Colonic mucosa (tissue), 4 donors: Measurements from ENCODE around the gene DNAJA2. TPM values are rescaled to one million over a fixed set of nuclear protein-coding genes. Genes with fewer than 3 reads are reported as not detected.

Experiments used
- DNase-seq: peaks from one replicate; pipeline ENCODE4 v3.0.0-alpha.2; 2020
- H3K27ac ChIP-seq: fragments of 200-600 bp; one replicate; pipeline ENCODE4 v1.8.0; 2021
- H3K27me3 ChIP-seq: fragments of 200-600 bp; one replicate; pipeline ENCODE4 v1.8.0; 2021
- H3K36me3 ChIP-seq: fragments of 200-600 bp; one replicate; pipeline ENCODE4 v1.8.0; 2021
- H3K4me1 ChIP-seq: fragments of 200-600 bp; one replicate; pipeline ENCODE4 v1.8.0; 2021; ENCODE audit warnings: mild to moderate bottlenecking
- H3K4me3 ChIP-seq: fragments of 200-600 bp; one replicate; pipeline ENCODE4 v1.8.0; 2021
- H3K9ac ChIP-seq, 2 donors: one replicate each; pipeline ENCODE4 v1.7.0; 2013; ENCODE audit warnings: control low read depth in 2 of 2, low read depth in 2 of 2, low read length in 2 of 2
- H3K9me3 ChIP-seq: fragments of 200-600 bp; one replicate; pipeline ENCODE4 v1.8.0; 2021
- intact Hi-C: fragments of 100-400 bp; cut with DNase I; formaldehyde crosslinking; loops from one replicate; pipeline ENCODE4 v1.14.1; 2022
- total RNA-seq, 2 donors: library from RNA; stranded (reverse); fragmentation: NEBNext Ultra II Directional in 1 of 2; extraction: Animal tissue kit (Norgen Biotek cat#: 25700) in 1 of 2; gene quantifications; one replicate each; pipeline ENCODE4 v1.2.1, GENCODE V29; 2021
- TF ChIP-seq, protein P1 (sequence below): fragments of 200-600 bp; IDR thresholded peaks from one replicate; pipeline ENCODE4 v1.8.0; 2022; ENCODE audit warnings: antibody characterized with exemption, mild to moderate bottlenecking
- donor health status: healthy.
- donor health status: DM: no; HTN: no; CAD: no.
- donor health status: DM: no; HTN: no; CAD: no.

Gene DNAJA2
- total RNA-seq, 2 donors from 2014 or later: 58.2 to 70.4 TPM

DNA sequence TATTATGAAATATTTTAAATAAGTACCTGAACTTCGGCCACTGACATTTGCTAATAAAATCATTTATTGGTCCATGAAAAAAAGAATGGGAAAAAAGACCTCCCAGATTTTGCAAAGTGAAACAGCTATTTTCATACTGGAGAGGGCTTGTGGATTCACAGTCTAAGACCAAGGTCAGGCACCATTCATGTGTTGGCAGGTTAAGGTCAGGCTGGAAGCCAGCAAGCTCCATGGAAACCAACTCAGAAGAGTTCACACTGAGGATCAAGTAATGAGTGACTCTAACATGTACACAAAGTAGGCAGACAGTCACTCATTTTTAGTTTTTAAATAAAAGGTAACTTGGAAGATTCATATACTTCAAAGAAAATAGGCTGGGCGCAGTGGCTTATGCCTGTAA lies 3.4 kb downstream of the DNAJA2 start:
- Histone ChIP-seq H3K4me3 (no peak overlapping the region), H3K4me1 (no peaks in the 10 kb centered on the region), H3K9ac (no peak overlapping the region), H3K9me3 (no peaks in the 10 kb centered on the region), H3K36me3 (peaks cover 31% of the 10 kb centered on the region), H3K27ac (no peak overlapping the region), H3K27me3 (no peaks in the 10 kb centered on the region)
- intact Hi-C loops: no loop called here
- TF ChIP-seq, protein P1, sequence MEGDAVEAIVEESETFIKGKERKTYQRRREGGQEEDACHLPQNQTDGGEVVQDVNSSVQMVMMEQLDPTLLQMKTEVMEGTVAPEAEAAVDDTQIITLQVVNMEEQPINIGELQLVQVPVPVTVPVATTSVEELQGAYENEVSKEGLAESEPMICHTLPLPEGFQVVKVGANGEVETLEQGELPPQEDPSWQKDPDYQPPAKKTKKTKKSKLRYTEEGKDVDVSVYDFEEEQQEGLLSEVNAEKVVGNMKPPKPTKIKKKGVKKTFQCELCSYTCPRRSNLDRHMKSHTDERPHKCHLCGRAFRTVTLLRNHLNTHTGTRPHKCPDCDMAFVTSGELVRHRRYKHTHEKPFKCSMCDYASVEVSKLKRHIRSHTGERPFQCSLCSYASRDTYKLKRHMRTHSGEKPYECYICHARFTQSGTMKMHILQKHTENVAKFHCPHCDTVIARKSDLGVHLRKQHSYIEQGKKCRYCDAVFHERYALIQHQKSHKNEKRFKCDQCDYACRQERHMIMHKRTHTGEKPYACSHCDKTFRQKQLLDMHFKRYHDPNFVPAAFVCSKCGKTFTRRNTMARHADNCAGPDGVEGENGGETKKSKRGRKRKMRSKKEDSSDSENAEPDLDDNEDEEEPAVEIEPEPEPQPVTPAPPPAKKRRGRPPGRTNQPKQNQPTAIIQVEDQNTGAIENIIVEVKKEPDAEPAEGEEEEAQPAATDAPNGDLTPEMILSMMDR: no peak
- DNase-seq: no peak

DNA sequence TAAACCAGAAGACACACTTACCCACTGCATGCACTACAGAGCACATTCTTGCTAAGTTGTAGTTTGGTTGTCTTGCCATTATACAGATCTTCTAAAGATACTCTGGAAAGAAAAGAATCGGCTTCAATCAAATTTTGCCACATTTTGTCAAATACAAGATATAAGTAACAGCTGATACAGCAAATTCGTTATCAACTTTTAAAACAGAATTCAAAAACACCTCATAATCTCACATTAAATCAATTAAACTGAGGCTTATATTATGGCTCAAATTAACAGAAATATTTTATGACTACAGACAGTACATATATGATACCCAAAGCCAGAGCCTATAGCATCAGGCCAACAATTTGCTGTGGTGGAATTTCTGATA lies 5.4 kb downstream of the DNAJA2 start:
- TF ChIP-seq, protein P1: no peak
- Histone ChIP-seq H3K9me3 (no peaks in the 10 kb centered on the region), H3K27me3 (no peaks in the 10 kb centered on the region), H3K36me3 (peaks cover 44% of the 10 kb centered on the region), H3K9ac (no peak overlapping the region), H3K4me1 (no peaks in the 10 kb centered on the region), H3K27ac (no peak overlapping the region), H3K4me3 (no peak overlapping the region)
- no peak for DNase-seq
- intact Hi-C loops: no loop called here

DNA sequence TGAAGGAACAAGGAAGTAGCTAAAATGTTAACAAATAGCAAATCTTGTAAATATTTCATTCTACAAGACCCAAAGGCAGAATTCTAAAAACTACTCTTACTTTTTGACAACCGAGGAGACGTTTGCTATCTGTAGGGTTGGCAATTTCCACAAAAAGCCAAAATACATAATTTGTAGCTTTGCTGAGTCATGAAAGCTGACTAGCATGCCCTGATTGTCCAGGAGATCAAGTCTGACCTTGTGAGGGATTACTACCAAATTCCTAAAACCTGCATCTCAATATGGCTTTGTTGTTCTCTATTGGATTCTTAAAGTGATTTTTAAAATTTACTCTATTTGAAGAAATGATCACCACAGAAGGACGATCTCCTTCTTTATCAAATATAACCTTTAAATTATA lies 10.8 kb downstream of the DNAJA2 start:
- TF ChIP-seq, protein P1: no peak
- intact Hi-C loops: no loop called here
- H3K27ac ChIP-seq: no peak overlapping the region

DNA sequence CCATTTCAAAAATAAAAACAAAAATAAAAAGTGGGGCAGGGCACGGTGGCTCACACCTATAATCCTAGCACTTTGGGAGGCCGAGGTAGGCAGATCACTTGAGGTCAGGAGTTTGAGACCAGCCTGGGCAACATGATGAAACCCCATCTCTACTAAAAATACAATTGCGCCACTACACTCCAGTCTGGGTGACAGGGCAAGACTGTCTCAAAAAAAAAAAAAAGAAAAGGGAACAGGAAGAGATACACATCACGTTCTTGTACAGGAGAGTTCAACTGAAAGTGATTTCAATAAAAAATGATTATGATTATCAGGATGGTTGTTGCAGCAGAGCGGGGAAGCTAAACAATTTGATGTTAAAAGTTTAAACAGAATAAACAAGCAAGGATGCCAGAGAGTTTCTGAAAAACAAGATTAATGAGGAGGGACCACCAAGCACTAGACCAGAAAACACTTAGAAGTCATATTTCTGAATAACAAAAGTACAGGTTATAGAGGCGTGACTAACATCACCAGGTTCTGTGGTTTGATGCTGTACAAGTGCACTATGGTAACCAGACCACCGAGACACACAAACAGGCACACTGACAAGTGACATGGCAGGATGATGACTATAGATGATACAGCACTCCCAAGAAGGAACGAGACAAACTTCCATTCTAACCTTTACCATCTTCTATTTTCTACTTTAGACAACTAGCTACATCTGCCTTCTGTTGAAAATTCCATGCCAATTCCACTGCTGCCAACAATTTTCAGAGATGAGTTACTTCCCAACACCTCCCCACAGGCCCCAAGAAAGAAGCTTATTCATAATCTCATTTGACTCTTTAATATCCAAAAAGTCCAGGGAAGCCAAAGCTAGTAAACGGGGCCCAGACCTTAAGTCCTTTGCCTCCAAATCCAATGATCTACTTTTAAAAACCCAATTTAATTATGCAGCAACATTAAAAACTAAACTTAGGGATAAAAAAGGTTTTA lies 11.8 kb downstream of the DNAJA2 start:
- Histone ChIP-seq H3K27ac (no peak overlapping the region), H3K27me3 (no peaks in the 10 kb centered on the region), H3K9me3 (no peaks in the 10 kb centered on the region), H3K36me3 (peaks cover 29% of the 10 kb centered on the region), H3K4me3 (no peak overlapping the region), H3K9ac (no peak overlapping the region), H3K4me1 (no peaks in the 10 kb centered on the region)
- intact Hi-C loops: no loop called here
- TF ChIP-seq, protein P1: no peak
- no peak for DNase-seq

More for the DNA sequence above, 10.8 kb downstream of the DNAJA2 start:
- H3K9ac ChIP-seq: no peak overlapping the region
- no peaks in the 10 kb centered on the region for H3K27me3 ChIP-seq
- H3K9me3 ChIP-seq: no peaks in the 10 kb centered on the region
- DNase-seq: no peak
- H3K4me1 ChIP-seq: no peaks in the 10 kb centered on the region
- no peak overlapping the region for H3K4me3 ChIP-seq
- peaks cover 39% of the 10 kb centered on the region for H3K36me3 ChIP-seq

DNA sequence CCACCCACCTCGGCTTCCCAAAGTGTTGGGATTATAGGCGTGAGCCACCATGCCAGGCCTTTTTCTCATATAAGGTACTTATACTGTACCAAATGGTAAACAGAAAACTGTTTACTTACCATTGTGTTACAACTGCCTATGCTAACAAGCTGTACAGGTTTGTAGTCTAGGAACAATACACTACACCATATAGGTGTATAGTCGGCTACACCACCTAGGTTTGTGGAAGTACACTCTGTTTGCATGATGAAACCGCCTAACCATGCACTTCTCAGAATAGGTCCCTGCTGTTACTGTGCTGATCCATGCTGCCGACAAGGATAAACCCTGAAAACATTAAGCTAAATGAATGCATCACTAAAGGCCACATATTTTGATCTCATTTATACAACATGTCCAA lies 18.9 kb downstream of the DNAJA2 start:
- no peak for DNase-seq
- no peak overlapping the region for H3K27ac ChIP-seq
- no peaks in the 10 kb centered on the region for H3K27me3 ChIP-seq
- H3K4me3 ChIP-seq: no peak overlapping the region
- TF ChIP-seq, protein P1: no peak
- no peaks in the 10 kb centered on the region for H3K4me1 ChIP-seq
- H3K9ac ChIP-seq: no peak overlapping the region
- no peaks in the 10 kb centered on the region for H3K36me3 ChIP-seq
- intact Hi-C loops: no loop called here
- H3K9me3 ChIP-seq: no peaks in the 10 kb centered on the region
